Measurements from ENCODE around the gene MAGED2.
"Not testable (repeated sequence)": the region's sequence is repeated elsewhere in the genome, so short reads cannot be mapped to it uniquely, and the experiment has no call there.

Gene MAGED2

GRCh38 chrX:54817220-54817820 is 9.8 kb downstream of the MAGED2 start:
- DNase-seq (ENCODE audit: low read depth, low spot score) = no peak

- no peak for DNase-seq (ENCODE audit: low read depth, low spot score)
Observed at GRCh38 chrX:54818221-54818620, 10.7 kb downstream of the MAGED2 start.

GRCh38 chrX:54819201-54819600 is 11.7 kb downstream of the MAGED2 start:
- no peak for DNase-seq (ENCODE audit: low read depth, low spot score)

- DNase-seq (ENCODE audit: low read depth, low spot score) = no peak
Observed at GRCh38 chrX:54820737-54821136, 13.2 kb downstream of the MAGED2 start.

- DNase-seq (ENCODE audit: low read depth, low spot score) = no peak
Observed at GRCh38 chrX:54821310-54821709, 13.8 kb downstream of the MAGED2 start.

- no peak for DNase-seq (ENCODE audit: low read depth, low spot score)
Observed at GRCh38 chrX:54824195-54824594, 16.6 kb downstream of the MAGED2 start.

GRCh38 chrX:54824722-54825121 is 17.2 kb downstream of the MAGED2 start:
- no peak for DNase-seq (ENCODE audit: low read depth, low spot score)

GRCh38 chrX:54825716-54826438 is 18.3 kb downstream of the MAGED2 start:
- no peak for DNase-seq (ENCODE audit: low read depth, low spot score)

- no peak for DNase-seq (ENCODE audit: low read depth, low spot score)
Observed at GRCh38 chrX:54826598-54826997, 19.1 kb downstream of the MAGED2 start.

GRCh38 chrX:54838583-54838982 is 31.0 kb downstream of the MAGED2 start:
- DNase-seq (ENCODE audit: low read depth, low spot score) = no peak

GRCh38 chrX:54841184-54841874 is 33.8 kb downstream of the MAGED2 start:
- DNase-seq (ENCODE audit: low read depth, low spot score) = not testable (repeated sequence)

- no peak for DNase-seq (ENCODE audit: low read depth, low spot score)
Observed at GRCh38 chrX:54842607-54843006, 35.1 kb downstream of the MAGED2 start.

GRCh38 chrX:54843050-54843449 is 35.5 kb downstream of the MAGED2 start:
- no peak for DNase-seq (ENCODE audit: low read depth, low spot score)

GRCh38 chrX:54847700-54848099 is 40.2 kb downstream of the MAGED2 start:
- DNase-seq (ENCODE audit: low read depth, low spot score) = not testable (repeated sequence)

GRCh38 chrX:54865208-54865607 is 57.7 kb downstream of the MAGED2 start:
- no peak for DNase-seq (ENCODE audit: low read depth, low spot score)

All from activated CD4-positive, CD25-positive, alpha-beta regulatory T cell treated with anti-CD3 and anti-CD28 coated beads, Interleukin-2, amount 50 U/mL, for 16 hours (primary cell).